Measurements from ENCODE around the gene SHISA3.
"Not testable (repeated sequence)": the region's sequence is repeated elsewhere in the genome, so short reads cannot be mapped to it uniquely, and the experiment has no call there.

Gene SHISA3

DNA sequence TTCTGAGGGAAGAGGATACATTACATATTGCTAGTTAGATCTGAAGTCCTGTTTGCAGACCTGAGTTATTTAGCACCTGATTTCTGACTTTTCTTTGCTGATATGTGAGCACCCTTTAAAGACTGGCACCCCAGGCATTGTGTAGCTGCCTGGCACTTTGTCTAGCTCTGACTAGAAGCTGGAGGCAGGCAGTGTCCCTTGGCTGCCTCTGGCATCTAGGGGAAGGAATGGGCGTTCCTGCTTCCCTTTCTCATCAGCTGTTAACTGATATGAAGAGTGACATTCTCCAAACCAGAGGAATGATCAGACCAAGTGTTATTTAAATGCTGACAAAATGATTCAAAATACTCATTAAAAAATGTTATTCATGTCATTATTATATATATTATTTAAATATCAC lies 30.3 kb upstream of the SHISA3 start:
- no peak for DNase-seq (ENCODE audit: low spot score)
- TF ChIP-seq, protein P1, sequence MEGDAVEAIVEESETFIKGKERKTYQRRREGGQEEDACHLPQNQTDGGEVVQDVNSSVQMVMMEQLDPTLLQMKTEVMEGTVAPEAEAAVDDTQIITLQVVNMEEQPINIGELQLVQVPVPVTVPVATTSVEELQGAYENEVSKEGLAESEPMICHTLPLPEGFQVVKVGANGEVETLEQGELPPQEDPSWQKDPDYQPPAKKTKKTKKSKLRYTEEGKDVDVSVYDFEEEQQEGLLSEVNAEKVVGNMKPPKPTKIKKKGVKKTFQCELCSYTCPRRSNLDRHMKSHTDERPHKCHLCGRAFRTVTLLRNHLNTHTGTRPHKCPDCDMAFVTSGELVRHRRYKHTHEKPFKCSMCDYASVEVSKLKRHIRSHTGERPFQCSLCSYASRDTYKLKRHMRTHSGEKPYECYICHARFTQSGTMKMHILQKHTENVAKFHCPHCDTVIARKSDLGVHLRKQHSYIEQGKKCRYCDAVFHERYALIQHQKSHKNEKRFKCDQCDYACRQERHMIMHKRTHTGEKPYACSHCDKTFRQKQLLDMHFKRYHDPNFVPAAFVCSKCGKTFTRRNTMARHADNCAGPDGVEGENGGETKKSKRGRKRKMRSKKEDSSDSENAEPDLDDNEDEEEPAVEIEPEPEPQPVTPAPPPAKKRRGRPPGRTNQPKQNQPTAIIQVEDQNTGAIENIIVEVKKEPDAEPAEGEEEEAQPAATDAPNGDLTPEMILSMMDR (conservative IDR thresholded peaks at IDR 0.05; ENCODE audit: low read depth): no peak
- H3K27ac ChIP-seq: no peak overlapping the region
- ChIA-PET CTCF (interaction anchor here (0.5 kb wide), 1 partner anchor 425 kb away, joined by 3 read pairs; no protein-coding TSS in a partner anchor), POLR2A (ENCODE audit: low non-redundant PET) (no interaction called here)

- ChIA-PET CTCF (no interaction called here), POLR2A (ENCODE audit: low non-redundant PET) (no interaction called here)
- H3K27ac ChIP-seq: no peak overlapping the region
- TF ChIP-seq, protein P1 (conservative IDR thresholded peaks at IDR 0.05; ENCODE audit: low read depth): no peak
- DNase-seq (ENCODE audit: low spot score): no peak
Measured at GRCh38 chr4:42369489-42369888, 27.8 kb upstream of the SHISA3 start.

DNA sequence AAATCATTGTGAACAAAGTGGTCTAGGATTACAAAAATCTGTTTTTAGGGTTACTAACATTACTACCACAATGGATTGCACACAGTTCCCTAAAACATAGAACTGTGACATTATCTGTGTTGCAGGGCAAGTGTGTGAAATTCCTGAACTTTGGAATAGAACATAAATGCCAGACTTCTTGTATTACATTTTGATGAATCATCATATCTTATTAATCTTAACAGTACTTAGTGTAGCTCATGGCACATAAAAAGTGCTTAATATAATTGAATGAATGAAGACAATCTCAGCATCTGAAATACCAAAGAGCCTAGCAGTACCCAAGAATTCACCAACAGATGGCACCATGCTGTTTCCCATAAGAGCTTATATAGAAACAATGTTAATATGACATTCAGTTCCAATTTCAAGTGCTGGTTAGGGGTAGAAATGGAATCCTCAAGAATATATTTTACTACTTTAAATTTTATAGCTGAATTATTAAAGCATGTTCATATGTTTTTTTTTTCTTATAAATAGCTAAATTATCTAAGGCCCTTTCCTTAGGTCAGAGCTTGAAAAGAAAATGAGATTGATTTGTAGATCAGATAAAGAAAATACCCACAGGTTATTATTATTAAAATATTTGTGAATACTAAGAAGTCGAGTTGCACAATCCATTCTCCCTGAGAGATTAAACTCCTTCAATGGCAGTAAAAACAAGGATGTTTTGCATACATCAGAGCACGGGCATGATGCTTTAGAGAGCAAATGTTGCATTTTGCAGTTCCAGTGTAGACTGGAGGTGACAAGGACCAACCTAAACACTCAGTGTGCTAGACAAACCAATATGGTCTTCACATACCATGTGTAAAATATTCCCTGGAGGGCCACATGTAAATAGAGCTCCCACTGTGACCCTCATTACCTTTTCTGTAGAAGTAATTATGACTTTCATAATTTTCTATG lies 25.7 kb upstream of the SHISA3 start:
- H3K27ac ChIP-seq: no peak overlapping the region
- TF ChIP-seq, protein P1 (conservative IDR thresholded peaks at IDR 0.05; ENCODE audit: low read depth): peak; percentile 63
- DNase-seq (ENCODE audit: low spot score): peak; percentile 20
- ChIA-PET CTCF (interaction anchor here (0.6 to 1.3 kb wide), 10 partner anchors 9 to 936 kb away, joined by 3 to 14 read pairs (median 4); no protein-coding TSS in a partner anchor), POLR2A (ENCODE audit: low non-redundant PET) (interaction anchor here (0.7 kb wide), 1 partner anchor 87 kb away, joined by 3 read pairs; no protein-coding TSS in a partner anchor)

GRCh38 chr4:42372303-42372702 lies 25.0 kb upstream of the SHISA3 start:
- H3K27ac ChIP-seq; DNase-seq (ENCODE audit: low spot score); POLR2A ChIA-PET (ENCODE audit: low non-redundant PET): not testable (repeated sequence)
- CTCF ChIA-PET: interaction anchor here (0.7 to 1.2 kb wide), 4 partner anchors 9 to 1636 kb away, joined by 3 to 8 read pairs (median 6); no protein-coding TSS in a partner anchor

- ChIA-PET CTCF (no interaction called here), POLR2A (ENCODE audit: low non-redundant PET) (no interaction called here)
- H3K27ac ChIP-seq: no peak overlapping the region
- no peak for DNase-seq (ENCODE audit: low spot score)
- TF ChIP-seq, protein P1 (conservative IDR thresholded peaks at IDR 0.05; ENCODE audit: low read depth): no peak
Measured at GRCh38 chr4:42377497-42377896, 19.8 kb upstream of the SHISA3 start.

- CTCF ChIA-PET: interaction anchor here (2.2 kb wide), 1 partner anchor 10 kb away, joined by 8 read pairs; no protein-coding TSS in a partner anchor
Measured at GRCh38 chr4:42381666-42382065, 15.6 kb upstream of the SHISA3 start.

More at GRCh38 chr4:42381666-42382065, 15.6 kb upstream of the SHISA3 start:
- POLR2A ChIA-PET (ENCODE audit: low non-redundant PET): no interaction called here
- TF ChIP-seq, protein P1 (conservative IDR thresholded peaks at IDR 0.05; ENCODE audit: low read depth): no peak
- H3K27ac ChIP-seq: no peak overlapping the region
- DNase-seq (ENCODE audit: low spot score): no peak

Data from RWPE1 (cell line).